GM21528 (cell line): ENCODE data around the gene LGALS7B.
"Not testable (repeated sequence)": the region's sequence is repeated elsewhere in the genome, so short reads cannot be mapped to it uniquely, and the experiment has no call there.

ENCODE experiments used
- ATAC-seq: cut with Tn5 transposase; IDR thresholded peaks from one replicate; pipeline ENCODE4 v1.9.1; 2021; ENCODE audit warnings: mild to moderate bottlenecking, moderate library complexity; ENCODE audit not compliant: unreplicated experiment, low FRiP score

Gene LGALS7B

DNA sequence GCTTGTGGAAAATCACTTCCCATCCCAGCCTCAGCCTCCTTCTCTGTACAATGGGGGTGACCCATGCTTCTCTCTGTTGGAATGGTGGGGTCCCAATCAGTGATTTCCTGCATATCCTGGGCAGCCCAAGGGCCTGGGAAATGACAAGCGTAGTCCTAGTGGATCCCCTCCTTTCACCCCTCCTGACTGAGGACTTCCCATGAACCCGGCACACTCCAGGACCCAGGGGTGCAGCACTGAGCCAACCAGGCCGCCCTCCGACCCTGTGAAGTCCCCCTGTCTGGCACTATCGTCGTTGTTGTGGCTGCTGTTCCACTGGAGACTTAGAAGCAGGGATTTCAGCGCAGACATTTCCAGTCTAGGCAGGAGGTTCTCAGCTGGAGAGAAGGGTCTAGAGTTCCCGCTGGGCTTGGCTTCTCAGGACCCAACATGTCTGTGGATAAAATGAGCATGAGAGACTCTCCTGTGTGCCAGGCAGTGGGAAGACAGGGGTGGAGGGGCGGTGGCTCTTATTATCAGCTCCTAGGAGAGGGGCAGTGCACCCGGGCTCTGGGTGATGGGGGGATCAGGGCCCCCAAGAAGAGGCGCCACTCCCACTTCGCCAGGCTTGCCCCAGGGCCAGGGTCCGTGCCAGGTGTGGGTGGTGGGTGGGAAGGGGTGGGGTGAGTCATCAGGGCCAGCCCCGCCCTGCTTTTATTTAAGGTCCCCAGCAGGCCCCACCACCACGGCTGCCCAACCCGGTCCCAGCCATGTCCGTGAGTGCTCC is at the start of gene LGALS7B:
LGALS7B (plus strand) TSS at position 723 of the 766 bp plus-strand sequence; CDS start at position 750, 27 bp downstream.
- ATAC-seq: no peak

DNA sequence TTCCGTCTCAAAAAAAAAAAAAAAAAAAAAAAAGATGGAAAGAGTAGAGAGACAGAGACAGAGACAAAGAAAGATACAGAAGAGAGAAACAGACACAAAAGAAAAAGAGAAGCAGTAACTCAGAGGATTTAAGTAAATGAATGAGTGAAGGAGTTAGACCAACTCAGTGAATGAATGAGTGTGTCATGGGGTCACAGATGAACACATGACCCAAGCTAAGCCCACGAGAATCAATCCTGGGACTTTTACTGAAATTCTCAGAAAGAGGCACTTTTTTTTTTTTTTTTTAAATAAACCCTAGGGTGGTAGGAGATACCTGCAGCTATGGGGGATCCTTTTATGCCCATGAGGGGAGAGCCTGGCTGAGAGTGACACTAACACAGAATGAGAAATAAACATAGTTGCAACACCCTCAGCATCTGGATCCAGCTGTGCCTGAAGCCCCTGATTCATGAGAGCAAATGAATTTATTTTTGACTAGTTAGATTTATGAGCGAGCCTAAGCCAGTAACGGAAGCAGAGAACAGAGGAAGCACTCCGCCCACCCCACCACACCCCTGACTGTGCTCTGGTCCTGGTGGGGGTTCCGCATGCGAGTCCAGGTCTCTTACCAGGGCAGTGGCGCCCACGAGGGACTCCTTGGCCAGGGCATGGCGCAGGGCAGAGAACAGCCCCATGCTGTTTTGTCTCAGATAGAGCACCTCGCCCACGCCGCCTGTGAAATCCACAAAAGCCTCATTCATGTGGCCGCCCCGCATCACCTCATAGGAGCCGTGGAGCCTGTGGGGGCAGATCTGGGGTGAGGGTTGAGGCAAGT is 49.4 kb upstream of the LGALS7B start:
- ATAC-seq: no peak

DNA sequence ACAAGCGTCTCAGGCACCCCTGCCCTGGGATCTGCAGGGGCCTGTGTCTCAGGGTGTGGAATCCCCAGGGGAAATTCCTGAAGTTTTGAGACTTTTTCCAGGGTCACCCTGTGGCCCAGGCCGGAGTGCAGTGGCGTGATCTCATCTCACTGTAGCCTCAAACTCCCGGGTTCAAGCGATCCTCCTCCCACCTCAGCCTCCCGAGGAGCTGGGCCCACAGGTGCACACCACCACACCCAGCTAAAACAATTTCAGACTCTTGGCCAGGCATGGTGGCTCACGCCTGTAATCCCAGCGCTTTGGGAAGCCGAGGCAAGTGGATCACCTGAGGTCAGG is 48.8 kb upstream of the LGALS7B start:
- no peak for ATAC-seq

DNA sequence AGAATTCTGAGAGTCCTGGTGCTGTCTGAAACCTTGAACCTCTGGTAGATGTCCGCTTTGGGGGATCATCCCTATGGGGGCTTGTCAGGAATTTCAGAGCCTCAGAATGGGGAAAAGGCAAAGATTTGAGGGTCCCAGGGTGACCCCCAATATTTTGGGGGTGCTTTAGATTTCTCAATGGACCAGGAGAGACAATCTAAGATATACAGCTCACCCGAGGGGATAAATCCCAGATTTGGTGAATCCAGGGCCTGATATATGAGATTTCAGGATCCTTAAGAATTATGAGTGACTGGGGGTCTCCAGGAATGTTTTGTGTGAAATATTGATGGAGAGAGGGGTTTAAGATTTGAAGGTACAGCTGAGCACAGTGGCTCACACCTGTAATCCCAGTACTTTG is 48.1 kb upstream of the LGALS7B start:
- no peak for ATAC-seq

DNA sequence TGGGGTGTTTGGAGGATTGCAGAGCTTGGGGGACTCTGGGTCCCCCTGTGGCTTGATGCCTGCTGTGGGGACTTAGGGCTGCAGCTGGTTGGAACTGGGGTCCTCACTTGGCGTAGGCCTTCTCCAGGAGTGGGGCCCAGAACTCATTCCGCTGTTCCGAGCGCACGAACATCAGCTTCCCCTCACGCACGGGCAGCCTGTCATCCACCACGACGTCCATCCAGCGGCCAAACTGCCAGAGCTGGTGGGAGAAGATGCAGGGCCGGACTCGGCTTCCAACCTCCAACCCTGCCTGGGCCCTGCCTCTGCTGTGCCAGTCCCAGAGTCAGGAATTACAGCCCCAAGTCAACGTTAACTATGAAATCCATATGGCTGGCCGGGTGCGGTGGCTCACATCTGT is 47.3 kb upstream of the LGALS7B start:
- no peak for ATAC-seq

DNA sequence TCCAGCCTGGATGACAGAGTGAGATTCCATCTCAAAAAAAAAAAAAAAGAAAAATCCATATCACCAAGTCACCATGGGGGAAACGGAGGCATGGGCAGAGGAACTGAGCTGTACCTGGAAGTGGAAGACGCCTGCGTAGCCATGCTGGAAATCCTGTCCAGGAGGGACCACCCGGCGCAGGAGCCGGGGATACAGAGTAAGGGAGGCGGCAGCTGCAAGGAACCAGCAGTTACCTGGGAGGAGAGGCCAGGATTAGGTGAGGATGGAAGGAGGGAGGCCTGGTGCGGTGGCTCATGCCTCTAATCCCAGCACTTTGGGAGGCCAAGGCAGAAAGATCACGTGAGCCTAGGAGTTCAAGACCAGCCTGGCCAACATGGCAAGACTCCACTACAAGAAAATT is 46.7 kb upstream of the LGALS7B start:
- no peak for ATAC-seq

DNA sequence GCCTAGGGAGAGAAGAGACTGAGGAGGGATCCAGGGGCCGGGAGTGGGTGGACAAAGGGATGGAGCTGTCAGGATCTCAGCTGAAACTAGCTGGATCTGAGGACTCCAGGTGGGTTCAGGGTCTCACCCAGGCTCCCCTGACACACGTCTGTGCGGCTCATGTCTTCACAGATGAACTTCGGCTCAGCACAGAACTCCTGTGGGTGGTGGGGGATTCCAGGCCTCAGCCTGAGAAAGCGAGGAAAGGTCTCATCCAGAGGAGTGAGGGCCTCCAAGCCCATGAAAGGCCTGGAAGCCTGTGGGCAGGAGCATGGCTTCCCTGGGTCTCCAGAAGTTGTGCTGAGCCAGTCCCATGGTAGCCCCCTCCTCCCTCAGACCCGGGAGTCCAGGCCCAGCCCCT is 46.1 kb upstream of the LGALS7B start:
- no peak for ATAC-seq

DNA sequence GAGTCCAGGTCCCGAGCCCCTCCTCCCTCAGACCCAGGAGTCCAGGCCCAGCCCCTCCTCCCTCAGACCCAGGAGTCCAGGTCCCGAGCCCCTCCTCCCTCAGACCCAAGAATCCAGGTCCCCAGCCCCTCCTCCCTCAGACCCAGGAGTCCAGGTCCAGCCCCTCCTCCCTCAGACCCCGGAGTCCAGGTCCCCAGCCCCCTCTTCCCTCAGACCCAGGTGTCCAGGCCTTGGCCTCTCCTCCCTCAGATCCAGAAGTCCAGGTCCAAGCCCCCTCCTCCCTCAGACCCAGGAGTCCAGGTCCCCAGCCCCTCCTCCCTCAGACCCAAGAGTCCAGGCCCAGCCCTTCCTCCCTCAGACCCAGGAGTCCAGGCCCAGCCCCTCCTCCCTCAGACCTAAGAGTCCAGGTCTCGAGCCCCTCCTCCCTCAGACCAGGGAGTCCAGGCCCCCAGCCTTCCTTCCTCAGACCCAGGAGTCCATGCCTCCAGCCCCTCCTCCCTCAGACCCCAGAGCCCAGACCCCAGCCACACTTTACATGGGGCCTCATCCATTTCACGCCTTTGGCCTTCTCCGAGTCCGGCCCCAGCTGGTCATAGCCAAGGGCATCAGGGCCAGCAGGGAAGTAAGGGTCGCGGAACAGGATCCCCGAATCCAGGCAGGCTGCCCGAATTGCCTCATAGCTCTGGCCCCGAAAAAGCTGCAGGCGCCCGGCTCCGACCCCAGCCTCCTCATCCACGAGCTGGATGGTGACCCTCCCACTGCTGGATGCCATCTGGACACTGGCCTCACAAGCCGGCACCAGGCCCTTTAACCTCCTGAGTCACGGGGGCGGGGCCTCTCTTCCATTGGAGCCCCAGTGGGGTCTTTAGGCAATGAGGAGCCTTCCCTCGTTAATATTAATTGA is 45.4 kb upstream of the LGALS7B start:
- no peak for ATAC-seq

DNA sequence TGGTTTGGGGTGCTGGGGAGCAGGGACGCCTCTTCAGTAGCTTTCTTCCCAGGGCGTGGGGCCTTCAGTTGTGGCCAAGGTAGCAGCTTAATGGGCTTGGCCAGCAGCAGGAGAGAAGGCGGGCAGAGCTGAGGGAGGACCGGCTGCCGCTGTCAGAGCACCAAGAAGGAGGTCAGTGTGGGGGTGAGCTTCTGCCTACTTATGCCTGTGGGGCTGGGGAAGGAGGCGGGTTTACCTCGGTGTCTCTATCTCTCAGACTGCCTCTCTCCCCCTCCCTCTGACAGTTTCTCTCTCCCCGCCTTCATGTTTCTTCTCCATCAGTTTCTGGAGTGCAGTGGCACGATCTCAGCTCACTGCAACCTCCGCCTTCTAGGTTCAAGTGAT is 44.7 kb upstream of the LGALS7B start, which contains the start of gene CAPN12:
CAPN12 (minus strand) TSS at position 177 of the 384 bp plus-strand sequence. CDS start 309 bp downstream, outside the sequence.
- ATAC-seq: no peak

DNA sequence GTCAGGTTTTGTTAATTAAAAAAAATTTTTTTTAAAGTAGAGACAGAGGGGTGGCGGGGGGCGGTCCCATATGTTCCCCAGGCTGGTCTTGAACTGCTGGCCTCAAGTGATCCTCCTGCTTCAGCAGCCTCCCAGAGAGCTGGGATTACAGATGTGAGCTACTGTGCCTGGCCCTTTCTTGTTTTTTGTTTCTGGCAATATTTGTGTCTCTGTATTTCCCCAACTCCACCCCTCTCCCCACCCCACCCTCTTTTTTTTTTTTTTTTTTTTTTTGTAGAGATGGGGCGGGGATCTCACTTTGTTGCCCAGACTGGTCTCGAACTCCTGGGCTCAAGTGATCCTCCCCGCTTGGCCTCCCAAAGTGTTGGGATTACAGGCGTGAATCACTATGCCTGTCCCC is 44.1 kb upstream of the LGALS7B start:
- no peak for ATAC-seq

DNA sequence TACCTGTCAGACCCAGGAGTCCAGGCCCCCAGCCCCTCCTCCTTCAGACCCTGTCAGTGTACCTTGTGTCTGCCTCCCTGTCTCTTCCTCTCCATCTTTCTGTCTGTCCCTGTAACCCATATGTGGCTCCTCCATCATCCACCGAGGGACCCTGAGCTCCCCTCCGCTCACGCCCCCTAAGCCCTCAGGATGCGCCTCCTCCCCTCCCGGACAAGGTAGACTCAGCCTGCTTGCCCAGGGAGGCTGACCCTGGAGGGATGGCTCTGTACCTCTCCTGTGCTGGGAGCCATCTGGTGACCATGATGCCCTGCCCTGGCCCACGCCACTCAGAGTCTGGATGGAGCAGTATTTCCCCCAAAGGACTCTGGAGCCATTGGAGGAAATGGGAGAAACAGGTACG is 43.7 kb upstream of the LGALS7B start:
- ATAC-seq: no peak

DNA sequence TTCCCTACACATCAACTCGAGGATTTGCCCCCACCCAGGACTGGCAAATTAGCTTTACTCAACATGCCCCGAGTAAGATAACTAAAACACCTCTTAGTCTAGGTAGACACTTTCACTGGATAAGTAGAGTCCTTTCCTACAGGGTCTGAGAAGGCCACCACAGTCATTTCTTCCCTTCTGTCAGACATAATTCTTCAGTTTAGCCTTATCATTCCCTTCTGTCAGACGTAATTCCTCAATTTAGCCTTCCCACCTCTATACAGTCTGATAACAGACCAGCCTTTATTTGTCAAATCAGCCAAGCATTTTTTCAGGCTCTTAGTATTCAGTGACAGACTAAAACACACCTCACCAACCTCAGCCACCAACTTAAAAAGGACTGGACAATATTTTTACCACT is 35.2 kb upstream of the LGALS7B start:
- not testable (repeated sequence) for ATAC-seq

DNA sequence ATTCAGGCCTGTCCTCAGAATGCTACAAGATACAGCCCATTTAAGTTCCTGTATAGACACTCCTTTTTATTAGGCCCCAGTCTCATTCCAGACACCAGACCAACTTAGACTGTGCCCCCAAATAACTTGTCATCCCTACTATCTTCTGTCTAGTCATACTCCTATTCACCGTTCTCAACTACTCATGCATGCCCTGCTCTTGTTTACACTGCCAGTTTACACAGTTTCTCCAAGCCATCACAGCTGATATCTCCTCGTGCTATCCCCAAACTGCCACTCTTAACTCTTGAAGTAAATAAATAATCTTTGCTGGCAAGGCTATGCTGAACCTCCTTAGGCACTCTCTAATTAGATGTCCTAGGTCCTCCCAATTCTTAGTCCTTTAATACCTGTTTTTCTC is 34.8 kb upstream of the LGALS7B start:
- not testable (repeated sequence) for ATAC-seq

DNA sequence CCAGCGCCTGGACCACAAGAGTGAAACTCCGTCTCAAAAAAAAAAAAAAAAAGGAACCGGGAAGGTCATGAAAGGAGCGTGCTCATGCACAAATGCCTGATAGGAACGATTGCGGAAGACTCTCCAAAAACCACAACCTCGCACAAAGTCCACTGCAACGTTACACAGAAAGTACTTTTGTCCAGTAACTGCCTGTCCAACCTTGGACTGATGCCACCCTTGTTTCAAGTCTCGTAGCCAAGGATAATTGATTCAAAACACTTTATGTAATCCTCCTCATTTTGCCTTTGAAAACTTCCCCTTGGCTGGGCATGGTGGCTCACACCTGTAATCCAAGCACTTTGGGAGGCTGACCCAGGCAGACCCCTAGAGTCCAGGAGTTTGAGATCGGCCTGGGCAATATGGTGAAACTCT is 29.4 kb upstream of the LGALS7B start:
- ATAC-seq: no peak

DNA sequence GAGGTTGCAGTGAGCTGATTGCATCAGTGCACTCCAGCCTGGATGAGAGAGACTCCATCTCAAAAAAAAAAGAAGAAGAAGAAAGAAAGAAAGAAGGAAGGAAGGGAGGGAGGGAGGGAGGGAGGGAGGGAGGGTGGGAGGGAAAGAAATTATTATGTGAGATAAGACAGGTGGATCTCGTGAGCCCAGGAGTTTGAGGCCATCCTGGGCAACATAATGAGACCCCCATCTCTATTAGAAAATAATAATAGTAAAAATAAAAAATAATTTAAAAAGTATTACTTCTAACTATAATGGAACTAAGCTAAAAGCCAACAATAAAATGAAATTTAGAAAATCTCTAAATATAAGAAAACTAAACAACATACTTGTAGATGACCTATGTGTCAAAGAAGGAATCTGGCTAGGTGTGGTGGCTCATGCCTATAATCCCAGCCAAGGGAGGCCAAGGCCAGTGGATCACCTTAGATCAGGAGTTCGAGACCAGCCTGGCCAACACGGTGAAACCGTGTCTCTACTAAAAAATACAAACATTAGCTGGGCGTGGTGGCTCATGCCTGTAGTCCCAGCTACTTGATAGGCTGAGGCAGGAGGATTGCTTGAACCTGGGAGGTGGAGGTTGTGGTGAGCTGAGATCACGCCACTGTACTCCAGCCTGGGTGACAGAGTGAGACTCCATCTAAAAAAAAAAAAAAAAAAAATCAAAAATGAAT is 28.0 kb upstream of the LGALS7B start:
- ATAC-seq: not testable (repeated sequence)

DNA sequence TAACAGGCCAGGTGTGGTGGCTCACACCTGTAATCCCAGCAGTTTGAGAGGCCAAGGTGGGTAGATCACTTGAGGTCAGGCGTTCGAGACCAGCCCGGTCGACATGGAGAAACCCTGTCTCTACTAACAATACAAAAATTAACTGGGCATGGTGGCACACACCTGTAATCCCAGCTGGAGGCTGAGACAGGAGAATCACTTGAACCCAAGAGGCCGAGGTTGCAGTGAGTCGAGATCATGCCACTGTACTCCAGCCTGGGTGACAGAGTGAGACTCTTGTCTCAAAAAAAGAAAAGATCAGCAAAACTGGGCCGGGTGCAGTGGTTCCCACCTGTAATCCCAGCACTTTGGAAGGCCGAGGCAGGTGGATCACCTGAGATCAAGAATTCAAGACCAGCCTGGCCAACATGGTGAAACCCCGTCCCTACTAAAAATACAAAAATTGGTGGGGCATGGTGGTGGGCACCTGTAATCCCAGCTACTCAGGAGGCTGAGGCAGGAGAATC is 27.1 kb upstream of the LGALS7B start:
- ATAC-seq: not testable (repeated sequence)

DNA sequence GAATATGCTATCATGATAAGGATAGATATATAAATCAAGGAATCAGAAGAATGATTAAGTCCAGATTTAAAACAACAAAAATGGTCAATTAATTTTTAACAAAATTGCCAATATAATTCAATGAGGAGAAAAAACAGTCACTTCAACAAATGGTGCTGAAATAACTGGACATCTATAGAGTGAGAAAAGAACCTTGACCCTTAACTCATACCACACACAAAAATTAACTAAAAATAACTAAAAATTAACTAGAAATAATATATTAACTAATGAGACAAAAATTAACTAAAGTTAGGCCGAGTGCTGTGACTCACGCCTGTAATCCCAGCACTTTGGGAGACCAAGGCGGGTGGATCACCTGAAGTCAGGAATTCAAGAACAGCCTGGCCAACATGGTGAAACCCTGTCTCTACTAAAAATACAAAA is 25.2 kb upstream of the LGALS7B start:
- no peak for ATAC-seq

DNA sequence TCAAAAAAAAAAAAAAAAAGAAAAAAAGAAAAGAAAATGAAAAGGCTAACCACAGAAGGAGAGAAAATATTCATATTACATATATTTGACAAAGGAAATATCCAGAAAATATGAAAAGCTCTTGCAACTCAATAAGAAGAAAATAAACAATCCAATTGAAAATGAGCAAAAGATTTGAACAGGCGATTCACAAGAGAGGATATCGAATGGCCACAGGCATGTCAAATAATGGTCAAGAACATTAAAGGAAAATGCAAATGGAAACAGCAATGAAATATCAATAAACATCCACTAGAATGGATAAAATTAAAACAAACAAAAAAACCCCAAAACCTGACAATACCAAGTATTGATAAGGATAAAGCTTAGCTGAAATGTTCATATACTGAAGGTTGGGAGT is 23.8 kb upstream of the LGALS7B start:
- no peak for ATAC-seq

DNA sequence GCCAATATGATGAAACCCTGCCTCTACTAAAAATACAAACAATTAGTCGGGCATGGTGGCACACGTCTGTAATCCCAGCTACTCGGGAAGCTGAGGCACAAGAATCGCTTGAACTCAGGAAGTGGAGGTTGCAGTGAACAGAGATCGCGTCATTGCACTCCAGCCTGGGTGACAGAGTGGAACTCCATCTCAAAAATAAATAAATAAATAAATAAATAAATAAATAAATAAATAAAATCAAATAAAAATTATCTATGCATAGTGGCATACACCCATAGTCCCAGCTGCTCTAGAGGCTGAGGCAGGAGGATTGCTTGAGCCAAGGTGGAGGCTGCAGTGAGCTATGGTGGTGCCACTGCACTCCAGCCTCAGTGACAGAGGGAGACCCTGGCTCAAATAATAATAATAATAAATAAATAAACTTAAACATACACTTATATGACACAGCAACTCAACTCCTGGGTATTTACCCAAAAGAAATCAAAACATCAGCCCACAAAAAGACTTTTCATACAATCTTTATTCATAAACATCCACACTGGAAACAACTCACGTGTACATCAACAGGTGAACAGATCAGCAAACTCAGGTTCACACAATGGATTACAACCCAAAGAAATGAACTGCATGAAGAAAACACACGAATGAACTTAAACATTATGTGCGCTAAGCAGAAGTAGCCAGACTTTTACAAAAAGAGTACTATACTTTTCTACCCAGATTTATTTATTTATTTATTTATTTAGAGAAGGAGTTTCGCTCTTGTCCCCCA is 22.5 kb upstream of the LGALS7B start:
- no peak for ATAC-seq
